DMS53 treated with DMSO at 0.1 percent for 48 hours (cell line): ENCODE results near the gene POLR3B.
"Not testable (repeated sequence)": the region's sequence is repeated elsewhere in the genome, so short reads cannot be mapped to it uniquely, and the experiment has no call there.

Experiments
- DNase-seq: peaks from one replicate; lab custom pipeline; 2025; ENCODE audit not compliant: unreplicated experiment; lab: John Stamatoyannopoulos, UW

The POLR3B gene

GRCh38 chr12:106357549-106358395 is at the start of gene POLR3B:
Gene POLR3B, plus strand, starts transcription at chr12:106357748. Its CDS starts 132 bp downstream, at chr12:106357880.
- DNase-seq: peak; percentile 97

DNA sequence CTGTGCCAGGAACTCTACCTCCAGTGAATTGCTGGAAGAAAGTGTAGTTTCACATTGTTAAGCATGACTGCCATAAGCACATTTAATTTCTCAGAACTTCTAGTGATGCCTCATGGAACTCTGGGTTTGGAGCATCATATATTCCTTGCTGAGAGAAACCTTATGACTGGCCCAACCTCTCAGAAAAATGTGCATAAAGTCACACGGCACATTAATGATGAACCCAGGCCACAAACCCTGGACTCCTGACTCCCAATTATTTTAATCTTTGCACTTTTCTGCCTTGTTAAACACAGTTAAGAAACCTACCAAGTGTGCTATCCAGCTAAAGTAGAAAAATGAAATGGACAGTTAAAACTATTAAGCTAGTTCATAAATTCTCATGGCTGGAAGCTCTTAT is 49.4 kb upstream of the POLR3B start:
- no peak for DNase-seq

- no peak for DNase-seq
Measured at GRCh38 chr12:106308611-106309010, 48.9 kb upstream of the POLR3B start.

DNA sequence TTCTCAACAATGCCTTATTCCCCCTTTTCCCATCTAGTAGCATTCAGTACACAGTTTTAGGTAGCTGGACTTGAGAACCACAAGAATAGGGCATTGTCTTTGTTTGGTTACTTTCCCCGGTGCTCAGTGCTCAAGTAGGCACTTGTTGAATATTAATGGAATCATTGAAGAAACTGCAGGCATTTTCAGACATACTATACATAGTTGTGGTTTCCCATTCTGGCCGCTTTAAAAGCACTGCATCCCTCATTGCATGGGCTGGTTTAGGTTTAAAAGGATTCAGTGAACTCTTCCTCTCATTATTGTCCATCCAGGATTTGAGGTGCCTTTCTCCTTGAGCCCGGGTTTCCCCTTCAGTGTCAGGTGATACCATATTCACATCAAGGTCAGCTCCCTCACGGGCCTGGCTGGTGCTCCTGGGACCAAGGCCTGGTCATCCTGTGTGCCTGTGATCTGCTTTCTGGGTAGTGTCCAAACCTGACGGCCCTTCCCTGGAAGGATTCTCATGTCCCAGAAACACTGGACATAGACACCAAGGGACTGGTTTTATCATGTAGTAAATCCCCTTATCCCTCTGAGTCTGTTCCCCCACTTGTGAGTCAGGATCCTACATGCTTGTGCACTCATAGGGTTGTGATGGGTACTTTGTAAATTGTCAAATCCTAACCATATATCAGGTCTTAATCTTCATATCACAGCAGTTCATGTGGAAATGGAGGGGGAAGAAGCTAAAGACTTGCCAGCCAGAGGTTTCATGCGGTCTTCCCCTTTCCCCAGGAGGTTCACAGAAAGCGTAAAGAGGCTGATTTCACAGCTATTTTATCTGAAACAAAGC is 47.7 kb upstream of the POLR3B start:
- no peak for DNase-seq

DNA sequence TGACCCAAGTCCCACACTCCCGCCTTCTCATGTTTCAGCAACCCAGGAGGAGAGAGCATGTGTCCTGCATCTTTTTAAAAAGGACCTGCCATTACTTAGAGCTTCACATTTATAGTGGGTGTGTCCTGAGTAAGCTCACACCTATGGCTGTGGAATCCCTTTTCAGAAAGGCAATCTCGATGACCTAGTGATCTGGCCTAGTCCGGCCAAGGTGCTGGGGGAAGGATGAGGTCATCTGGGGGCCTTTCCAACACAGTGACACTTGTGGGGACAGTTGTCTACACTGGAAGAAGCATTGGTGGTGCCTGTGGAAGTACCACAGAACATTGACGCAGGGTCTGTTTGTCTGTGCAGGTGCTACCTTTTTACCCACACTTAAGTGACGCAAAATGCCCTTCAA is 46.9 kb upstream of the POLR3B start:
- no peak for DNase-seq

GRCh38 chr12:106311139-106311538 is 46.4 kb upstream of the POLR3B start:
- DNase-seq: no peak

GRCh38 chr12:106313413-106313812 is 44.1 kb upstream of the POLR3B start:
- DNase-seq: not testable (repeated sequence)

- DNase-seq: no peak
Measured at GRCh38 chr12:106315523-106315922, 42.0 kb upstream of the POLR3B start.

DNA sequence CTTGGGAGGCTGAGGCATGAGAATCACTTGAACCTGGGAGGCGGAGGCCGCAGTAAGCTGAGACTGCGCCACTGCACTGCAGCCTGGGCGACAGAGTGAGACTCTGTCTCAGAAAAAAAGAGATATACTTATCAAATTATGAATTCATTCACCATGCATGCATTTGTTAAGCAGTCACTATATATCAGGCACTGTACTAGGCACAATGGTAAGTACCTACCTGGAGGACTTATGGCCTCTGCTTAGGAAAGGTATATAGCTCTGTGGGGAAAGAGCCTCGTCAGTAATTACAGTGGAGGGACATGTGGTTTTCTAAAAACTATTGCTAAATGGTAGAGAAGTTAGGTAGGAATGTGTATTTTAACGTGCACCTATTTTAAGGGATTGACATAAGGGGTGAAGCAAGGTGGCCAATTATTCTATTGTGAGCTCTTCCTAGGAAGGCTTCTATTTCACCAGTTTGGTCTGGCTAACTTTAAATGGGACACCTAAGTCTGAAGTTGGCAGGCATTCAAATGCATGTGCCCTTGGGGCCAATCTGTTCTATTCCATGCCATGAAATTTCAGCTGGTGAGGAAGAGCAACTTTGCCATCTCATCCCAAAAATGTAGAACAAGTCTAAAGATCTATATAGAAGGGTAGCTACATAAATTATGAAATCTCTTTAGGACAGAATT is 40.0 kb upstream of the POLR3B start:
- DNase-seq: no peak

- no peak for DNase-seq
Measured at GRCh38 chr12:106321139-106321850, 36.3 kb upstream of the POLR3B start.

DNA sequence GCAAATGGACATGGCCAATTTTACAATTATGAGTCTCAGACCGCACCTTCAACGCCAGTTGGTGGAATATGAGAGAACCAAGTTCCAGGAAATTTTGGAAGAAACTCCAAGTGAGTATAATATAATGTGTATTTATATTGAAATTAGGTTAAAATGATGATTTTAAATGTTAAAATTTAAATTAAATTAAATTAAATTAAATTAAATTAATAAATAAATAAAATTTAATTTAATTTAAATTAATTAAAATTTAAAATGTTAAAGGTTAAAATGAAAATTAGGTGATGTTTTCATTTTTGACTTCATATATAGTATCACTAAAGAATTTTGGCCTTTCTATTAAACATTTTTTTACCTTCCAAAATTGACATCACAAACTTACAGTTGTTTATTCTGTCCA is 34.0 kb upstream of the POLR3B start:
- no peak for DNase-seq

DNA sequence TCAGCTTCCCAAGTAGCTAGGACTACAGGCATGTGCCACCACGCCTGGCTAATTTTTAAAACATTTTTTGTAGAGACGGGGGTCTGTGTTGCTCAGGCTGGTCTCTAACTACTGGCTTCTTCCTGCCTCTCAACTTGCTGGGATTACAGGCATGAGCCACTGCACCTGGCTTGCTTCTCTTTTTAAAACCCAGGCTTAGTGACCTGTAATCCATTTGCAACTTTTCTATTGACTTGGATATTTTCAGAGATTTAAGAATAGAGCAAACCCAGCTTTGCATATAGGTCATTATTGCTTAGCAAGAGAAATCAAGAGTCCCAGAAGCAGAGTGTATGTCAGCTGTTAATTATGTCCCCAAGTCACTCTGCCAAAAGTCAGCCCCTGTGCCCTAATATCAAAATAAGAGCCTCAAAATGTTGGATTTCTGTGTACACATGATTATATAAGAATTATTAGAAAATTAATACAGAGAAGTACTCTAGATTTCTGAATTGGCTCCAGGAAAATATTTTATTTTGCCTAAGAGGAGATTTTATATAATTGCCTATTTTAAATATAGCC is 30.2 kb upstream of the POLR3B start:
- no peak for DNase-seq

DNA sequence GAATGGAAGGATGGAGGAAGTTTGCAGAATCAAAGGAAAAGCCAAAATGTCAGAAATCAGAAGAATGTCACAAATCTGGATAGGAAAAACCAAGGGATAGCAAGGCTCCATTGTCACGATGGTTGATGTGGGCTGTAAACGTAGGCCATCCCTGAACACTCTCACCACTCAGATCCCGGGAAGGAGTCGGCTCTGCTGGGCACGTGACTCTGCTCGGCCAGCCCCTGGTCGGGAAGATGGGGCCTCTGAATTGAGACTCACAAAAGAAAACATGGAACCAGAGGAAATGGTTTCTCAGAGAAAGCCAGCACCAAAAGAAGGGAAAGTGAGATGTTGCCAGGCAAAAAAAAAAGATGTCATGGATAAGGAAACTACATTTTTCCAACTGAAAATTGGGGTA is 28.8 kb upstream of the POLR3B start:
- DNase-seq: no peak

DNA sequence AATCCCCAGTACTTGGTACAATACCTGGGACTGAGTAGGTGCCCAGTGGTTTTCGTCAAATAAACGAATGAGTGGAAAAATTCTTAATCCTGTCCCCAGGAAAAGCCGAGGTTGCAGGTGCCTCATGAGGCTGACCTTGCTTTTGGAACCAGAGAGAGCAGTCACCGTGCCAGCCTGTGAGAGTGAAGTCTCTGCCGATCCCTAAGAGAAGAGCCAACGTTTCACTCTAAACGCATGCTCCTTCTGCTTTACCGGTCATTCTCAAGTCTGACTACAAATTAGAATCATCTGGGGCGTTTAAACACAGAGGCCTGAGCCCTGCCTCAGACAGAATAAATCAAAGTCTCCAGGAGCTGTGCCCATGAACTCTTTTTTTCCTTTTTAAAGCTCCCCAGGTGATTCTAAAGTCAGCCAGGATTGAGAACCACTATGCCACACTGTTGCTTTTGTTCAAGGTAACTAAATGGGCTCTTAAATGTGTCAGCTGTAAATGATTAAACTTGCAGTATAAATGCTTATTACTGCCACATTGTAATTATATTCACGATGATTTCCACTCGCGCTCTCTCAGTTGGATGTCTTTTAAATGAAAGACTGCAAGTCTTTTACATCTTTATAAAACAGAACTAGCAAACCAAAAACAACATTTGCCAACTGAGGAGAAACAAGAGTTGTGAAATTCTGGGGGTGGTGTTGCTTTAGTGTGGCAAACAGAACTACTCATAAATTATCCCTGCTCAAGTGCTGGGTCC is 28.1 kb upstream of the POLR3B start:
- DNase-seq: no peak

- no peak for DNase-seq
Measured at GRCh38 chr12:106331599-106331998, 25.9 kb upstream of the POLR3B start.

- DNase-seq: no peak
Measured at GRCh38 chr12:106332536-106332935, 25.0 kb upstream of the POLR3B start.

GRCh38 chr12:106333010-106333409 is 24.5 kb upstream of the POLR3B start:
- DNase-seq: no peak

DNA sequence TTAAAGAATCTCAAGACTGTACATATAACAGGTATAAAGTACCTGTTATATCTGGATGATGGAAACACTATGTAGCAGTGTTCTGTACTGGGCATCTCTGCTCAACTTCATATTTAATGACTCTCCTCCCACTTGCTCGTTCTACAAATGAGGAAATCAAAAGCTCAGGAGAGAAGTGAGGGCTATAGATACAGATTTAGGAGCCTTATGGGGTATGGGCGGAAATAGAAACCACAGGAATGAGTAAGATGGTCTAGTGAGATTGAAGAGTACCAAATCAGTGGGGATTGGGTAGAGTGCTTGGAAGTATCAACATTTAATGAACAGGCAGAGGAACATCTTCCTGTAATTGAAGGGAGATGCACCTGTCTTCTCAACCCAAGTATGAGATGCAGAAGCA is 23.8 kb upstream of the POLR3B start:
- DNase-seq: no peak

DNA sequence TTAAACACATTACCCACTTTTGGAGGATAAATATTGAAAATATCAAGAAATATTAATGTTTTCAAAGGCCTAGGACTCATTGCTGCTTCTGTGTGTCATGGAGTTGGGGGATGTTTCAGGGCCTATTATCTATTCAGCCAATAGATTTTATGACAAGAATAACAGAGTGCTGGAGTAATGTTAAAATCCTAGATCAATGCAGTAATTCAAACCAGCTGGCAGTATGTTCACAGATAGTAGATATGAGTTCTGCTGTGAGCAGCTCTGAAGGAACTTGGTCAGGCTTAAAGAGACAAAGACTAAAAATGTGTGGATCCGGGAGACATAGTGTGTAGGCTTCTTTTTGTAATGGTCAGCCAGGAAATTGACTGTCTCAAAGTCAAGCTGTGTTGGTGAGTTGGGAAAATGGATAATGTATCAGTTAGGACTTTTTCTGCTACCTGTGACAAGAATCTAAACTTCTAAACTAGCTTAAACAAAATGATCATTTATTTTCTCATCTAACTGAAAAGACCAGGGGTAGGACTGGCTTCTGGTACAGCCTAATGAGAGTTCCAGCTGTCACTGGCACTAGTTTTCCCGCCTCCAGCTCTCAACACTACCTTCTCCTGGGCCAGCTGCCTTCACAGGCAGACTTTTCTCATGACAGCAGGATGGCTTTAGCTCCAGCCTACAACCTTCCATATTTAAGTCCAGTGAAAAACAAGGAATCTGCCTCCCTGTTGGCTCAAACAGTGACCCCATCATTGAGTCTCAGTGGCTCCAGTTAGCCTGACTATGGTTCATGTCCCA is 16.3 kb upstream of the POLR3B start:
- no peak for DNase-seq
